K562 (cell line): Measurements from ENCODE around the gene SLC39A7. TPM values are rescaled to one million over a fixed set of nuclear protein-coding genes. Genes with fewer than 3 reads are reported as not detected.
A peak's percentile ranks its signal among the peaks of the same experiment; 100 is the strongest.

ENCODE experiments used
- ARID1B ChIP-seq: fragments of 450-650 bp; IDR thresholded peaks from 2 replicates; pipeline ENCODE4 v1.6.1; 2016; ENCODE audit warnings: antibody characterized with exemption, mild to moderate bottlenecking, inconsistent platforms
- CREB1 ChIP-seq, 2 experiments: sonication (generic) in 1 of 2; formaldehyde crosslinking in 1 of 2; IDR thresholded peaks; 2 replicates each; pipeline versions ENCODE4 v1.6.1 to v1.8.0; 2012 to 2022; ENCODE audit warnings: inconsistent platforms in 1 of 2, mild to moderate bottlenecking in 1 of 2, missing genetic modification reagents in 1 of 2, moderate library complexity in 1 of 2
- ESRRB ChIP-seq: fragments of 250-450 bp; sonication (Bioruptor Pico); IDR thresholded peaks from 2 replicates; pipeline ENCODE4 v1.5.0; 2020; ENCODE audit warnings: mild to moderate bottlenecking, moderate library complexity, borderline replicate concordance
- FOXA3 ChIP-seq, 2 experiments: fragments of 450-650 bp in 1 of 2; sonication (generic) in 1 of 2; formaldehyde crosslinking; IDR thresholded peaks in 1 of 2; conservative IDR thresholded peaks in 1 of 2; 2 replicates each; pipeline versions ENCODE4 v1.4.0 to v1.8.0; 2020 to 2022; ENCODE audit warnings: mild to moderate bottlenecking in 2 of 2, missing genetic modification reagents in 1 of 2
- JUND ChIP-seq, 2 experiments: IDR thresholded peaks; 2 replicates in 1 of 2; 3 replicates in 1 of 2; pipeline ENCODE4 v1.6.1; 2011; ENCODE audit warnings: borderline replicate concordance in 2 of 2, low read depth in 2 of 2, low read length in 2 of 2, improper control_type of control experiment in 1 of 2, missing biosample characterization in 1 of 2, missing genetic modification characterization in 1 of 2, missing genetic modification reagents in 1 of 2
- MED1 ChIP-seq: sonication (generic); formaldehyde crosslinking; IDR thresholded peaks from 2 replicates; pipeline ENCODE4 v1.8.1; 2023; ENCODE audit warnings: missing genetic modification reagents, borderline replicate concordance
- PML ChIP-seq: IDR thresholded peaks from 2 replicates; pipeline ENCODE4 v1.6.1; 2012; ENCODE audit warnings: low read length, inconsistent platforms
- PRMT5 ChIP-seq: sonication (generic); formaldehyde crosslinking; IDR thresholded peaks from 2 replicates; pipeline ENCODE4 v1.5.0; 2020; ENCODE audit warnings: missing genetic modification reagents
- TCFL5 ChIP-seq: fragments of 250-450 bp; sonication (Bioruptor Pico); conservative IDR thresholded peaks from 2 replicates; pipeline ENCODE4 v1.6.1; 2021; ENCODE audit warnings: mild to moderate bottlenecking, moderate library complexity, matching md5 sums
- ZNF316 ChIP-seq: fragments of 450-650 bp; IDR thresholded peaks from 2 replicates; pipeline ENCODE4 v1.6.1; 2016
- ZNF655 ChIP-seq: fragments of 250-450 bp; sonication (Bioruptor Pico); IDR thresholded peaks from 2 replicates; pipeline ENCODE4 v1.5.0; 2021
- polyA plus RNA-seq, 8 experiments: library from polyadenylated mRNA; depleted of rRNA in 4 of 8; stranded (reverse) in 5 of 8; unstranded in 3 of 8; fragments of >200 nt; fragmentation: Nextera tagmentation in 2 of 8; fragmentation: Illumina TruSeq in 1 of 8; extraction: Ambion mirVana in 2 of 8; extraction: Trizol in 1 of 8; gene quantifications; 2 replicates each; pipeline versions ENCODE4 v1.2.1 to v1.2.3, GENCODE V29; 2011 to 2014; ENCODE audit warnings: inconsistent platforms in 1 of 8, missing spikeins in 1 of 8
- total RNA-seq, 7 experiments: library from RNA; depleted of rRNA in 6 of 7; stranded (reverse); fragments of >200 nt in 6 of 7; fragmentation: Illumina TruSeq in 2 of 7; extraction: Trizol in 2 of 7; gene quantifications; 2 replicates each; pipeline versions ENCODE4 v1.2.1 to v1.2.3, GENCODE V29; 2011 to 2021; ENCODE audit warnings: low replicate concordance in 1 of 7
- TF ChIP-seq, protein P1 (sequence below): fragments of 450-650 bp; formaldehyde crosslinking; IDR thresholded peaks from 2 replicates; pipeline ENCODE4 v1.4.0; 2020; ENCODE audit warnings: mild to moderate bottlenecking, moderate library complexity
- TF ChIP-seq, protein P2 (sequence below): sonication (generic); formaldehyde crosslinking; IDR thresholded peaks from 2 replicates; pipeline ENCODE4 v1.8.0; 2022; ENCODE audit warnings: mild to moderate bottlenecking, missing genetic modification reagents
- TF ChIP-seq, protein P3 (sequence below): fragments of 450-650 bp; formaldehyde crosslinking; conservative IDR thresholded peaks from 2 replicates; pipeline ENCODE4 v1.4.0; 2022; ENCODE audit warnings: mild to moderate bottlenecking, missing genetic modification characterization
- TF ChIP-seq, protein P4 (sequence below): IDR thresholded peaks from 2 replicates; pipeline ENCODE4 v1.6.1; 2014; ENCODE audit warnings: antibody characterized with exemption

The SLC39A7 gene
- total and polyA plus RNA-seq, 9 of the 15 experiments (the other 6 are each of a cell fraction or from before 2014, with no cell fraction given) = 21.7 to 169 (median 121) TPM

DNA sequence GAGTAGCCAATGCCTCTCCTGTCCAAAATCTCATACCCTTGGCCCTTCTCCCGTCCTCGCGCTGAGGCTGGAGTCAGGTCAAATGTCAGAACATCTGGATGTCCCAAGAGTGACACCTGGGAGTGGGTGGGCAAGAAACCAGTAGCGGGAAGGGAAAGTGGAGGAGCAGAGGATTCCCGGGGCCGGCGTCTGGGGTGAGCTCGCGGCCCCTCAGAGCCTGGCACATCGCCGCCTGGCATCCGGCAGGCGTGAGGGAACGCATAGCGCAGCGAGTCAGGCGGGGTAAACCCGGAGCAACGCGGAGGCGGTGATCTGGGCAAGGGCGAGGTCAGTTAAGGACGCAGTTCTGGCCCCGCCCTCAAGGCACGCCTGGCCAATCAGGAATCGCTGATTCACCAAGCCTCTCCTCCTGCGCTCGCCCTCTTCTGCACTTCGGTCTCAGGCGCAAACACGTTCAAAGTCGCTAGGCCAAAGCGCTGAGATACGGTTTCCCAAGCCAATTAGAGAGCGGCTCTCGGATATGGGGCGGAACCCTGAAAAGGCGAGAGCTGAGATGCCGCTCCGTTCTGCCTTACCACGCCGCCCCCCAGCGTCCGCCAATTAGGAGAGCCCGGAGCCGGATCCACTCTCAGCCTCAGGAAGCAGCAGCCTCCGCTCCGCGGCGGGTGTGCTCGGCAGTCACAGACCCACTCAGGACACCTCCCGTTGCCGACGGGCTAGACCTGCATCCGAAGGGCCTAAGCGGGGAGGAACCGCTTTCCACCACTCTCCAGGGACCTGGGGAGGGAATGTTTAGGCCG is 48.5 kb downstream of the SLC39A7 start (continued):
- TF ChIP-seq, protein P1, sequence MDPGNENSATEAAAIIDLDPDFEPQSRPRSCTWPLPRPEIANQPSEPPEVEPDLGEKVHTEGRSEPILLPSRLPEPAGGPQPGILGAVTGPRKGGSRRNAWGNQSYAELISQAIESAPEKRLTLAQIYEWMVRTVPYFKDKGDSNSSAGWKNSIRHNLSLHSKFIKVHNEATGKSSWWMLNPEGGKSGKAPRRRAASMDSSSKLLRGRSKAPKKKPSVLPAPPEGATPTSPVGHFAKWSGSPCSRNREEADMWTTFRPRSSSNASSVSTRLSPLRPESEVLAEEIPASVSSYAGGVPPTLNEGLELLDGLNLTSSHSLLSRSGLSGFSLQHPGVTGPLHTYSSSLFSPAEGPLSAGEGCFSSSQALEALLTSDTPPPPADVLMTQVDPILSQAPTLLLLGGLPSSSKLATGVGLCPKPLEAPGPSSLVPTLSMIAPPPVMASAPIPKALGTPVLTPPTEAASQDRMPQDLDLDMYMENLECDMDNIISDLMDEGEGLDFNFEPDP (CRISPR knock-in tag) = peak; percentile 48; the same call in 1 of the 2 replicates
- TF ChIP-seq, protein P2, sequence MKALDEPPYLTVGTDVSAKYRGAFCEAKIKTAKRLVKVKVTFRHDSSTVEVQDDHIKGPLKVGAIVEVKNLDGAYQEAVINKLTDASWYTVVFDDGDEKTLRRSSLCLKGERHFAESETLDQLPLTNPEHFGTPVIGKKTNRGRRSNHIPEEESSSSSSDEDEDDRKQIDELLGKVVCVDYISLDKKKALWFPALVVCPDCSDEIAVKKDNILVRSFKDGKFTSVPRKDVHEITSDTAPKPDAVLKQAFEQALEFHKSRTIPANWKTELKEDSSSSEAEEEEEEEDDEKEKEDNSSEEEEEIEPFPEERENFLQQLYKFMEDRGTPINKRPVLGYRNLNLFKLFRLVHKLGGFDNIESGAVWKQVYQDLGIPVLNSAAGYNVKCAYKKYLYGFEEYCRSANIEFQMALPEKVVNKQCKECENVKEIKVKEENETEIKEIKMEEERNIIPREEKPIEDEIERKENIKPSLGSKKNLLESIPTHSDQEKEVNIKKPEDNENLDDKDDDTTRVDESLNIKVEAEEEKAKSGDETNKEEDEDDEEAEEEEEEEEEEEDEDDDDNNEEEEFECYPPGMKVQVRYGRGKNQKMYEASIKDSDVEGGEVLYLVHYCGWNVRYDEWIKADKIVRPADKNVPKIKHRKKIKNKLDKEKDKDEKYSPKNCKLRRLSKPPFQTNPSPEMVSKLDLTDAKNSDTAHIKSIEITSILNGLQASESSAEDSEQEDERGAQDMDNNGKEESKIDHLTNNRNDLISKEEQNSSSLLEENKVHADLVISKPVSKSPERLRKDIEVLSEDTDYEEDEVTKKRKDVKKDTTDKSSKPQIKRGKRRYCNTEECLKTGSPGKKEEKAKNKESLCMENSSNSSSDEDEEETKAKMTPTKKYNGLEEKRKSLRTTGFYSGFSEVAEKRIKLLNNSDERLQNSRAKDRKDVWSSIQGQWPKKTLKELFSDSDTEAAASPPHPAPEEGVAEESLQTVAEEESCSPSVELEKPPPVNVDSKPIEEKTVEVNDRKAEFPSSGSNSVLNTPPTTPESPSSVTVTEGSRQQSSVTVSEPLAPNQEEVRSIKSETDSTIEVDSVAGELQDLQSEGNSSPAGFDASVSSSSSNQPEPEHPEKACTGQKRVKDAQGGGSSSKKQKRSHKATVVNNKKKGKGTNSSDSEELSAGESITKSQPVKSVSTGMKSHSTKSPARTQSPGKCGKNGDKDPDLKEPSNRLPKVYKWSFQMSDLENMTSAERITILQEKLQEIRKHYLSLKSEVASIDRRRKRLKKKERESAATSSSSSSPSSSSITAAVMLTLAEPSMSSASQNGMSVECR (CRISPR knock-in tag) = peak; percentile 56
- TF ChIP-seq ZNF655 (CRISPR knock-in tag) (0 out of 2 replicates have a peak, but pooled peaks have one; percentile 72), ZNF316 (peak; percentile 97), PRMT5 (CRISPR knock-in tag) (no peak), ESRRB (CRISPR knock-in tag) (0 out of 2 replicates have a peak, but pooled peaks have one; percentile 53), MED1 (CRISPR knock-in tag) (no peak), PML (peak; percentile 69), TCFL5 (CRISPR knock-in tag) (no peak), ARID1B (peak; percentile 49), JUND (IDR thresholded peaks at IDR 0.05; ENCODE audit: borderline replicate concordance, low read depth, low read length) (peak; percentile 72), JUND (tag; IDR thresholded peaks at IDR 0.05; ENCODE audit: borderline replicate concordance, low read depth, low read length) (peak; percentile 21; the same call in 1 of the 3 replicates), CREB1 (IDR thresholded peaks at IDR 0.05) (peak; percentile 70), CREB1 (CRISPR knock-in tag; IDR thresholded peaks at IDR 0.05) (0 out of 2 replicates have a peak, but pooled peaks have one; percentile 58), FOXA3 (CRISPR knock-in tag; conservative IDR thresholded peaks at IDR 0.05 in 1 of 2, IDR thresholded peaks at IDR 0.05 in 1 of 2) (peak in 1 of 2 experiments; percentile 58; a peak in 2 of 4 replicates)
- TF ChIP-seq, protein P3, sequence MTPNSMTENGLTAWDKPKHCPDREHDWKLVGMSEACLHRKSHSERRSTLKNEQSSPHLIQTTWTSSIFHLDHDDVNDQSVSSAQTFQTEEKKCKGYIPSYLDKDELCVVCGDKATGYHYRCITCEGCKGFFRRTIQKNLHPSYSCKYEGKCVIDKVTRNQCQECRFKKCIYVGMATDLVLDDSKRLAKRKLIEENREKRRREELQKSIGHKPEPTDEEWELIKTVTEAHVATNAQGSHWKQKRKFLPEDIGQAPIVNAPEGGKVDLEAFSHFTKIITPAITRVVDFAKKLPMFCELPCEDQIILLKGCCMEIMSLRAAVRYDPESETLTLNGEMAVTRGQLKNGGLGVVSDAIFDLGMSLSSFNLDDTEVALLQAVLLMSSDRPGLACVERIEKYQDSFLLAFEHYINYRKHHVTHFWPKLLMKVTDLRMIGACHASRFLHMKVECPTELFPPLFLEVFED (CRISPR knock-in tag) = peak; percentile 82; the same call in 1 of the 2 replicates
- TF ChIP-seq, protein P4, sequence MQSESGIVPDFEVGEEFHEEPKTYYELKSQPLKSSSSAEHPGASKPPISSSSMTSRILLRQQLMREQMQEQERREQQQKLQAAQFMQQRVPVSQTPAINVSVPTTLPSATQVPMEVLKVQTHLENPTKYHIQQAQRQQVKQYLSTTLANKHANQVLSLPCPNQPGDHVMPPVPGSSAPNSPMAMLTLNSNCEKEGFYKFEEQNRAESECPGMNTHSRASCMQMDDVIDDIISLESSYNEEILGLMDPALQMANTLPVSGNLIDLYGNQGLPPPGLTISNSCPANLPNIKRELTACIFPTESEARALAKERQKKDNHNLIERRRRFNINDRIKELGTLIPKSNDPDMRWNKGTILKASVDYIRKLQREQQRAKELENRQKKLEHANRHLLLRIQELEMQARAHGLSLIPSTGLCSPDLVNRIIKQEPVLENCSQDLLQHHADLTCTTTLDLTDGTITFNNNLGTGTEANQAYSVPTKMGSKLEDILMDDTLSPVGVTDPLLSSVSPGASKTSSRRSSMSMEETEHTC = peak; percentile 25; the same call in 1 of the 2 replicates
